ENCODE data around the gene SPECC1.
A peak's percentile ranks its signal among the peaks of the same experiment; 100 is the strongest.

The SPECC1 gene

GRCh38 chr17:20302246-20302917 lies 293.2 kb downstream of the SPECC1 start:
- peaks cover 11% of the 10 kb centered on the region in 2 experiments for H3K4me1 ChIP-seq (ENCODE audit: control insufficient read depth in 1 of 2, insufficient read depth in 2 of 2, low read length in 2 of 2)
- H2BK12ac ChIP-seq (ENCODE audit: low read length), result no peak overlapping the region
- H2BK120ac ChIP-seq (ENCODE audit: insufficient read depth, low read length, poor library complexity), result no peak overlapping the region
- H3K27ac ChIP-seq (ENCODE audit: low read depth, low read length), result no peak overlapping the region
- no CpG with 5 or more reads among the region's 9 CpGs for WGBS (ENCODE audit: extremely low coverage, insufficient coverage, insufficient read length)
- H3K9ac ChIP-seq (ENCODE audit: low read length), result no peak overlapping the region
- no peak overlapping the region for H2AK5ac ChIP-seq (ENCODE audit: low read length)
- no peak overlapping the region for H3K23ac ChIP-seq (ENCODE audit: low read length)
- no peak overlapping the region for H2AFZ ChIP-seq (ENCODE audit: insufficient read depth, low read length, poor library complexity)
- H2BK5ac ChIP-seq (ENCODE audit: low read depth, low read length, poor library complexity), result no peak overlapping the region
- no peak overlapping the region for H4K12ac ChIP-seq (ENCODE audit: low read depth, low read length)
- H3K4me2 ChIP-seq (ENCODE audit: low read length), result no peak overlapping the region
- no peaks in the 10 kb centered on the region for H3K27me3 ChIP-seq (ENCODE audit: insufficient read depth, low read length)
- no peak overlapping the region for H3K4me3 ChIP-seq (ENCODE audit: low read depth, low read length)
- no peaks in the 10 kb centered on the region for H3K79me1 ChIP-seq (ENCODE audit: low read length)
- H3K18ac ChIP-seq (ENCODE audit: low read length), result peak overlapping the region; percentile 25
- no peak overlapping the region for H4K8ac ChIP-seq (ENCODE audit: low read depth, low read length)
- no peaks in the 10 kb centered on the region for H3K79me2 ChIP-seq (ENCODE audit: control insufficient read depth, insufficient read depth, low read length, poor library complexity)
- peaks cover 3% of the 10 kb centered on the region for H3K9me3 ChIP-seq (ENCODE audit: insufficient read depth, low read depth, low read length)
- DNase-seq, result no peak
- H4K91ac ChIP-seq (ENCODE audit: low read depth, low read length), result no peak overlapping the region
- H3K14ac ChIP-seq (ENCODE audit: low read length), result no peak overlapping the region
- H3K36me3 ChIP-seq (ENCODE audit: control insufficient read depth in 1 of 2, insufficient read depth in 2 of 2, low read length in 2 of 2), result peaks cover 22 to 41% of the 10 kb centered on the region in 2 experiments
- no peak overlapping the region for H3K4ac ChIP-seq (ENCODE audit: low read depth, low read length)

- Histone ChIP-seq H3K36me3 (ENCODE audit: control insufficient read depth in 1 of 2, insufficient read depth in 2 of 2, low read length in 2 of 2) (peaks cover 18 to 30% of the 10 kb centered on the region in 2 experiments), H3K4me1 (ENCODE audit: control insufficient read depth in 1 of 2, insufficient read depth in 2 of 2, low read length in 2 of 2) (peaks cover 6 to 7% of the 10 kb centered on the region in 2 experiments), H3K27ac (ENCODE audit: low read depth, low read length) (no peak overlapping the region), H4K91ac (ENCODE audit: low read depth, low read length) (no peak overlapping the region), H4K8ac (ENCODE audit: low read depth, low read length) (no peak overlapping the region), H4K12ac (ENCODE audit: low read depth, low read length) (no peak overlapping the region), H3K18ac (ENCODE audit: low read length) (no peak overlapping the region), H2BK12ac (ENCODE audit: low read length) (no peak overlapping the region), H3K27me3 (ENCODE audit: insufficient read depth, low read length) (no peaks in the 10 kb centered on the region), H2AFZ (ENCODE audit: insufficient read depth, low read length, poor library complexity) (no peak overlapping the region), H3K4me2 (ENCODE audit: low read length) (no peak overlapping the region), H2BK5ac (ENCODE audit: low read depth, low read length, poor library complexity) (no peak overlapping the region), H3K9ac (ENCODE audit: low read length) (no peak overlapping the region), H3K14ac (ENCODE audit: low read length) (no peak overlapping the region), H2BK120ac (ENCODE audit: insufficient read depth, low read length, poor library complexity) (no peak overlapping the region), H3K9me3 (ENCODE audit: insufficient read depth, low read depth, low read length) (peaks cover 3% of the 10 kb centered on the region), H3K79me2 (ENCODE audit: control insufficient read depth, insufficient read depth, low read length, poor library complexity) (no peaks in the 10 kb centered on the region), H3K4me3 (ENCODE audit: low read depth, low read length) (no peak overlapping the region), H3K4ac (ENCODE audit: low read depth, low read length) (no peak overlapping the region), H3K23ac (ENCODE audit: low read length) (no peak overlapping the region), H3K79me1 (ENCODE audit: low read length) (no peaks in the 10 kb centered on the region), H2AK5ac (ENCODE audit: low read length) (no peak overlapping the region)
- no peak for DNase-seq
- no CpG with 5 or more reads among the region's 5 CpGs for WGBS (ENCODE audit: extremely low coverage, insufficient coverage, insufficient read length)
Observed at GRCh38 chr17:20304961-20305360, 295.8 kb downstream of the SPECC1 start.

DNA sequence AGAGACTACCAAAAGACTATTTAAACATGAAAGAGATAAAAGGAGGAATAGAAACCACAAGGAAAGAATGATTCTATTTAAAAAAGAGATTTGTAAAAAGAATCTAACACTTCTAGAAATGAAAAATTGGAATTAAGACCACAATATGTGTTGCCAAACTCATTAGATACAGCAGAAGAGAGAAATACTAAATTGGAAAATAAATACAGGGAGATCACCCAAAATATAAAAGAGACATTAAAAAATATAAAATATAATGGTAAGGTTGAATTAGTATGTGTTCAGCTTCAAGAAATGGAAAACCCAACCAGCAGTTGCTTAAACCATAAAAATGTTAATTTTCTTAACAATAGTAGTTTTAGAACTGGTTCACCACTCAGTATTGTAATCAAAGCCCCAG lies 297.8 kb downstream of the SPECC1 start:
- no peak overlapping the region for H3K18ac ChIP-seq (ENCODE audit: low read length)
- H3K9me3 ChIP-seq (ENCODE audit: insufficient read depth, low read depth, low read length), result peaks cover 4% of the 10 kb centered on the region
- no peak overlapping the region for H2AK5ac ChIP-seq (ENCODE audit: low read length)
- H3K79me2 ChIP-seq (ENCODE audit: control insufficient read depth, insufficient read depth, low read length, poor library complexity), result no peaks in the 10 kb centered on the region
- no peaks in the 10 kb centered on the region for H3K27me3 ChIP-seq (ENCODE audit: insufficient read depth, low read length)
- no peak overlapping the region for H2BK5ac ChIP-seq (ENCODE audit: low read depth, low read length, poor library complexity)
- H3K4ac ChIP-seq (ENCODE audit: low read depth, low read length), result no peak overlapping the region
- no peak for DNase-seq
- H3K23ac ChIP-seq (ENCODE audit: low read length), result no peak overlapping the region
- H3K4me3 ChIP-seq (ENCODE audit: low read depth, low read length), result no peak overlapping the region
- H2BK12ac ChIP-seq (ENCODE audit: low read length), result no peak overlapping the region
- H4K8ac ChIP-seq (ENCODE audit: low read depth, low read length), result no peak overlapping the region
- H3K36me3 ChIP-seq (ENCODE audit: control insufficient read depth in 1 of 2, insufficient read depth in 2 of 2, low read length in 2 of 2), result peaks cover 21 to 32% of the 10 kb centered on the region in 2 experiments
- H3K9ac ChIP-seq (ENCODE audit: low read length), result no peak overlapping the region
- H2AFZ ChIP-seq (ENCODE audit: insufficient read depth, low read length, poor library complexity), result no peak overlapping the region
- H3K79me1 ChIP-seq (ENCODE audit: low read length), result no peaks in the 10 kb centered on the region
- no peak overlapping the region for H4K91ac ChIP-seq (ENCODE audit: low read depth, low read length)
- no peak overlapping the region for H4K12ac ChIP-seq (ENCODE audit: low read depth, low read length)
- H3K4me1 ChIP-seq (ENCODE audit: control insufficient read depth in 1 of 2, insufficient read depth in 2 of 2, low read length in 2 of 2), result no peaks in the 10 kb centered on the region
- H3K27ac ChIP-seq (ENCODE audit: low read depth, low read length), result no peak overlapping the region
- H2BK120ac ChIP-seq (ENCODE audit: insufficient read depth, low read length, poor library complexity), result no peak overlapping the region
- no peak overlapping the region for H3K14ac ChIP-seq (ENCODE audit: low read length)
- H3K4me2 ChIP-seq (ENCODE audit: low read length), result no peak overlapping the region

- H3K4me3 ChIP-seq (ENCODE audit: low read depth, low read length), result no peak overlapping the region
- no peaks in the 10 kb centered on the region for H3K79me1 ChIP-seq (ENCODE audit: low read length)
- no peak overlapping the region for H3K27ac ChIP-seq (ENCODE audit: low read depth, low read length)
- H2BK5ac ChIP-seq (ENCODE audit: low read depth, low read length, poor library complexity), result no peak overlapping the region
- peaks cover 4% of the 10 kb centered on the region for H3K9me3 ChIP-seq (ENCODE audit: insufficient read depth, low read depth, low read length)
- no peak overlapping the region for H4K12ac ChIP-seq (ENCODE audit: low read depth, low read length)
- H3K4me2 ChIP-seq (ENCODE audit: low read length), result no peak overlapping the region
- H3K4ac ChIP-seq (ENCODE audit: low read depth, low read length), result no peak overlapping the region
- peaks cover 18 to 27% of the 10 kb centered on the region in 2 experiments for H3K36me3 ChIP-seq (ENCODE audit: control insufficient read depth in 1 of 2, insufficient read depth in 2 of 2, low read length in 2 of 2)
- no peak overlapping the region for H2BK12ac ChIP-seq (ENCODE audit: low read length)
- H3K4me1 ChIP-seq (ENCODE audit: control insufficient read depth in 1 of 2, insufficient read depth in 2 of 2, low read length in 2 of 2), result no peaks in the 10 kb centered on the region
- whole genome bisulfite sequencing (ENCODE audit: extremely low coverage, insufficient coverage, insufficient read length), result no CpG with 5 or more reads among the region's 1 CpG
- H2AK5ac ChIP-seq (ENCODE audit: low read length), result no peak overlapping the region
- no peak overlapping the region for H3K23ac ChIP-seq (ENCODE audit: low read length)
- H3K79me2 ChIP-seq (ENCODE audit: control insufficient read depth, insufficient read depth, low read length, poor library complexity), result no peaks in the 10 kb centered on the region
- H2AFZ ChIP-seq (ENCODE audit: insufficient read depth, low read length, poor library complexity), result no peak overlapping the region
- H4K91ac ChIP-seq (ENCODE audit: low read depth, low read length), result no peak overlapping the region
- no peak overlapping the region for H2BK120ac ChIP-seq (ENCODE audit: insufficient read depth, low read length, poor library complexity)
- no peak overlapping the region for H4K8ac ChIP-seq (ENCODE audit: low read depth, low read length)
- no peak overlapping the region for H3K9ac ChIP-seq (ENCODE audit: low read length)
- H3K18ac ChIP-seq (ENCODE audit: low read length), result no peak overlapping the region
- no peaks in the 10 kb centered on the region for H3K27me3 ChIP-seq (ENCODE audit: insufficient read depth, low read length)
- H3K14ac ChIP-seq (ENCODE audit: low read length), result no peak overlapping the region
- peak; percentile 53 to 92 for DNase-seq
Observed at GRCh38 chr17:20307326-20307910, 298.3 kb downstream of the SPECC1 start.

All from trophoblast cell (in vitro differentiated cells and primary cell).